MV-4-11 (cell line): ENCODE data around the gene TEX14.
"Not testable (repeated sequence)": the region's sequence is repeated elsewhere in the genome, so short reads cannot be mapped to it uniquely, and the experiment has no call there.

Source experiments
- DNase-seq: peaks from one replicate; lab custom pipeline; 2025; lab: John Stamatoyannopoulos, UW

Gene TEX14

GRCh38 chr17:58568044-58568799 lies 123.6 kb downstream of the TEX14 start:
- no peak for DNase-seq

GRCh38 chr17:58565389-58566311 lies 126.2 kb downstream of the TEX14 start:
- DNase-seq, result peak; percentile 19

DNA sequence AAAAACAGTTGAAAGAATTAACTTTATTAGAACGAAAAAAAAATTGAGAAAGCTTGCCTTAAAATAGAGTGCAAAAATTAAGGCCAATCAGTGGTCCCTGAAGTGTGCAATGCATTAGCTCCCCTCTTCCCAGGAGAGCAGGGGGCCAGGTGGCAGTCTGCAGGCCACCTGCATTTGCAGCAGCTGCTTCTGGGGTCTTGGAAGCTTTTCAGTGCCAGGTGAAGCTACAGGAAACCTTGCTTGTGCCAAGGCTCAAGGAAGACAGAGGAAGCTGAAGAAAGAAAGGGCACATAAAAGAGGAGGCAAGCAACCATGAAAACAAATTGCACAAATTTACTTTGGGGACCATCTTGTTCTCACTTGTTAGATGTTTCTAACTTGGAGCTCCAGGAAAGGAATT lies 126.9 kb downstream of the TEX14 start:
- DNase-seq, result no peak

DNA sequence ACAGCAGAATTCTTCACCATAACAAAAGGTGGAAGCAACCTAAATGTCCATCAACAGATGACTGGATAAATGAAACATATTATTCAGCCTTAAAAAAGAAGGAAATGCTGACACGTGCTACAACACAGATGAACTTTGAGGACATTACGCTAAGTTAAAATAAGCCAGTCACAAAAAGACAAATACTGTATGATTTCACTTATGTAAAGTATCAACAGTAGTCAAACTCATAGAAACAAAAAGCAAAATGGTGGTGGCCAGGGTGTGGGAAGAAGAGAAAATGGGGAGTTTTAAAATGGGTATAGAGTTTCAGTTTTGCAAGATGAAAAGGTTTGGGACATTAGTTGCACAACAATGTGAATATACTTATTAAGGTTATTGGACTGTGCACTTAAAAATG lies 127.6 kb downstream of the TEX14 start:
- no peak for DNase-seq

DNA sequence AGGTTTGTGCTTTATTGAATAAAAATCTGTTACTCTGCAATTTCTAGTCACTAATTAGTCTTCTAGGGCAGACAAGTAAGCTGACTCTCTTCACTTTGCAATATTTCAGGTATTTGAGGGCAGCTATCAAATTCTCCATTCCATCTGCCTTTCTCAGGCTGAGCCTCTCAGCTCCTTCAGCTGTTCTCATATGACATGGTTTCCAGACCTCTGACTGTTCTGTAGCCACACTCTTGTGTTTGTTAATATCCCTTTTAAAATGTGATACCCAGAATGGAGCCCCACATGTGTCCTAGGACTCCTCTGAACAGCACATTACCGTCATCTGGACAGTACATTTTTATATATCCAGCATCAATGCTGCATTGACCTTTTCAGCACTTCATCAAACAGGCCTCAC lies 131.3 kb downstream of the TEX14 start:
- no peak for DNase-seq

DNA sequence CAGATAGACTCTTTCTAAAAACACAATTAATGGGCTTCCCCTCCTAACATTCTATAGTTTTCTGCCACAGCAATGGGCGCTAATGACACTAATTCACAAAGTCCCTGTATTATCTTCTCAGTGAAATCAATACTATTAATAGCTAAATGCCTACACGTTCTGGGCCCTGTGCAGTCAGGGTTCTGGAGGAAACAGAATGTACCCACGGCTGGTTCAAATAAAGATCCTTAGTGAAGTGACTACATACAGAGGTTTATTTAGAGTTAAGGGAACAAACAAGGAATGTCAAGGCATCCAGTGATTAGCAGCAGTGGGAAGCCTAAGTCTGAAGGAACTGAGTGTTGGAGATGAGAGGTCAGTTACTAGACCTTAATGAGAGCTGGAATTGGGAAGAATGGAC lies 133.9 kb downstream of the TEX14 start:
- no peak for DNase-seq

DNA sequence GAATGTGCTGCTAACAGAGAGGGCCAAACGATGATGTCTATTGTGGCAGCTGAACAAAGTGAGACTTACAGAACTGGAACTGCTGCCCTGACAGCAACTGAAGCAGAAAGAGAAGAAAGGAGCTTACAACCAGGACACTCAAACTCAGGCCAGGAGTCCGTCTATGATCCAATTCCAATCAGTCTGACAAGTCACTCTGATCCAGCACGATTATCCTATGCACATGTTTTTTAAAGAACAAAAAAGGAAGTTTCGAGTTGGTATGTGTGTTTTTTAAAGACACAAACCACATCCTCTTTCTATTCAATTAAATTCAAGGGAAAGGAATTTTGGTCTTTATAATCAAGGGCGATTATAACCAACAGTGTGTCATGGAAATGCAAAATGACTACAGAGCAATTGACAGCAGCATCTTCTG lies 135.0 kb downstream of the TEX14 start:
- DNase-seq, result peak; percentile 90

DNA sequence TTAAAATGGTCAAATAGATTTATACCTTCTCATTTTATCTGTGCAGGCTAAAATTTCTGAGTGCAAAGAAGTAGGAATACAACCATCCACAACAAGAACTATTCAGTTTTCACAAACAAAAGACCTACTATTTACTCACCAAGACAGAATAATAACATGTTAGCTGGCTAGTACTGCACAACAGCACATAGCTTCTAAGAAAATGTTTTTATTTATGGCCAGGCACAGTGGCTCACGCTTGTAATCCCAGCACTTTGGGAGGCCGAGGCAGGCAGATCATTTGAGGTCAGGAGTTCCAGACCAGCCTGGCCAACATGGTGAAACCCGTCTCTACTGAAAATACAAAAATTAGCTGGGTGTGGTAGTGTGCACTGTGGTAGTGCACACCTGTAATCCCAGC lies 136.7 kb downstream of the TEX14 start:
- not testable (repeated sequence) for DNase-seq

- peak; percentile 12 for DNase-seq
Measured at GRCh38 chr17:58541249-58541648, 150.6 kb downstream of the TEX14 start.

DNA sequence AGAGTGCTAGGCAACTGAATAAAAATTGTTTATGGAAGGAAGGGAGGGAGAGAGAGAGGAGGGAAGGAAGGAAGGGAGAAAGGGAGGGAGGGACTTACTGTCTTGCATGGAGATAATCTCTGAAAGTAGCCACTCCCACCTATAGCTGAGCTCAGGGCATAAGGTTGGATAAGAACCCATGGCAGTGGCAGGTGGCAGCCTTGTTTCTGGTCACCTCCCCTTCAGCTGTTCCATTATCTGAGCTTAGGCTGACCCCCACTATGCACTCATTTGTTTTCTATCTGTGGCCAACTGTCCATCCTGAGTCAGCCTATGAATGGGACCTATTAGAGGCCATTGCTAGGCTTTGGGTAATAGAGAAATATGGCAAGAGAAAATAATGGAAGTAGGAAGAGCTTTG lies 152.1 kb downstream of the TEX14 start:
- DNase-seq, result no peak

GRCh38 chr17:58538811-58539409 lies 152.9 kb downstream of the TEX14 start:
- no peak for DNase-seq

- no peak for DNase-seq
Measured at GRCh38 chr17:58537266-58537665, 154.6 kb downstream of the TEX14 start.

- DNase-seq, result no peak
Measured at GRCh38 chr17:58536542-58536941, 155.3 kb downstream of the TEX14 start.

DNA sequence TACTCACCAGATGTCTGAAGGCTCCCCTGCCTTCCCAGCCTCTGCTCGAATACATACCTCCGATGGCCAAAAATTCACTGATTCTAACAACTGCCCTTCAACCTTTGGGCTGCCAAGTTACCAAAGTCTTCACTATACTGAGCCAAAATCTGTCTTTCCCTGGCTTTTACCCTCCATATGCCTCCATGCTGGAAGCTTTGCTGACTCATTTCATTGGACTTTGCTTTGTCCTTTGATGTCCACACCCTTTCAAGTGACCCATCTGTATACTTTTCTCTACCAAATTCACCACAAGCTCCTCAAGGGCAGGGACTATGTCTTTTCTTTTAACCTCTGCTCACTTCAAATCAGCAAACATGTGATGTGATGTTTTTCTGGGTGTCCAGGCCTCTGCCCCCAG lies 156.4 kb downstream of the TEX14 start:
- DNase-seq, result no peak

- peak; percentile 91 for DNase-seq
Measured at GRCh38 chr17:58534901-58535421, 156.9 kb downstream of the TEX14 start.

- no peak for DNase-seq
Measured at GRCh38 chr17:58534331-58534730, 157.5 kb downstream of the TEX14 start.

DNA sequence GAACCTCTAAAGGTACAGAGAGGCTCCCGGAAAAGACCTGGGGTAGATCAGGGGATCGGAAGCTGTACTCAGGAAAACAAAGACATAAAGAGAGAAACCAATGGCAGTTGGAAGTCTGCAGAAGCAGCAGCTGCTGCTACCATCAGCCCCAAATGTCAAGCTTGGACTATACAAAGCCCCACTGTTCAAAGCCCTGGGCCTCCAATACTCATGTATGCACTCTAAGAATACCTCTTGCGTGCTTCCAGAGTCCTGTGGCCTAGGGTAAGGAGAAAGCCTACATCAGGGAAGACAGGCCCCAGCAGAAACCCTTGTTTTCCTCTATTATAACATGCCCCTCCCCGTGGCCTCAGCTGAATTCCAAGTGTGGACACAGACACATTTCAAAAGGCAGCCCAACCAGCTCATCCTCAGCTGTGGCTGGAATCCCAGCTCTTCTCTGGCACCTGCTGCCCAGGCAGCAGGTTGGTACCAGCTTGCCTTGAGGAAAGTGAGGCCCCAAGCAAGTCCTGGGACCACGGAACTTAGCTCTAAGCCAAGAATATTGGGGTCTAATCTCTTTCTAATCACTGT lies 158.1 kb downstream of the TEX14 start:
- no peak for DNase-seq

- DNase-seq, result no peak
Measured at GRCh38 chr17:58532555-58532951, 159.3 kb downstream of the TEX14 start.

DNA sequence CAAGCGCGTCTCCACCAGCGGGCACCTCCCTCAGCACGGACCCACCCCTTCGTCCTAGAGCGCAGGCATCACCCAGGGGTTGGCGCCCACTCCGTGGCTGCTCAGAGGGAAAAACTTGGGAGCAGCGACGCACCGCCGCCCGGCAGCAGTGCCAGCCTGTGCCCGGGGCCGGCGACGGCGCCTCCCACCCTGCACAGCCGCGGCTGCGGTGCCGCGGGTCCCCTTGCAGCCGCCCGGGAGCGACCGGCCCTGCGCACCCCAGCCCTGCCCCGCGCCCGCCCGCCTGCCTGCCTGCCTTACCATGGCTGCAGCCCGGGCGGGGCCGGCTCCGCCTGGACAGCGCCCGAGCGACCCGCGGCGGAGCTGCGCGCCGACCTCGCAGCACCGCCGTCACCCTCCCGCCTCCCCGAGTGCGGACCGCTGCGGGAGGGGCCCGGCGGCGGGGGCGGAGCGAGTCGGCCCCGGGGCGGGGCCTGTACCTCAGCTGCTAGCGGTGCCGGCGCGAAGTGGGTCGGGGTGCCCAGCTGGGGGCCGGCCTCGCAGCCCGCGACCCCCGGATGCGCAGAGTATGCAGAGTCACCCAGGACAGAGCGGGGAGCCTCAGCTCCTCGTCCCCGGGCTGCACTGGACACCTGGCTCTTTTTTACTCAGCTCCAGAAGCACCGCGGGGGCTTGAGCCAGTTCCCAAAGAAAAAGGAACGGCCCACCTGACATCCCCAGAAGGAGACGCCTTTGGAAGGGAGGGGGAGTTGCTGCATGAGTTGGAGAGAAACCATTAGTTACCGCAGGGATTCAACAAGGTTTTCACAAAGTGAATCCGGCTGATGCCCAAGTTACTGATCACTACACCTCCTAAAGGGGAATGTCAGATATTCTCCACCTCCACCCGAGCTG lies 159.9 kb downstream of the TEX14 start:
- DNase-seq, result no peak

DNA sequence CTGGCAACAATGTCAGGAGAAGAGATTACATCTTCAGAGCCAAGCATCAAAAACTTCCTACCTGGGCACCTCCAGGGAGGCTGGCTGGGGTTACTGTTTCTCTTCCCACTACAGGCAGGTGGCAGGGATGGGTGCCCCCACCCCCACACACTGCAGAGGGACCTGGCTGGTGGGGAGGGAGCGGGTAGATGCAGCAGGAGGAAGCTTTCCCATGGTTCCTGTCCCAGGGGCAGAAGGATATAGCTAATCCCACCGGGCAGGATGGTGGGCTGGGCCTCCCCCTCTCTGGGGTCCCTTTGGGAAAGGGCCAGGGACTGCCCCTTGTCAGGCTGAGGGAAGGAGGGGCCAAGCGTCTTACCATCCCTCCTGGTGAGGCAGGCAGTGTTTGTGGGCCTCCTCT lies 160.7 kb downstream of the TEX14 start:
- no peak for DNase-seq

- DNase-seq, result no peak
Measured at GRCh38 chr17:58530655-58531054, 161.2 kb downstream of the TEX14 start.
